PC-3 (cell line): ENCODE measurements around the gene CERS6. TPM values are rescaled to one million over a fixed set of nuclear protein-coding genes. Genes with fewer than 3 reads are reported as not detected.
A peak's percentile ranks its signal among the peaks of the same experiment; 100 is the strongest.

Experiments used
- ATAC-seq: fragments of 200-7000 bp; cut with Tn5 transposase; 2 replicates; pipeline ENCODE4 v1.9.1; 2020; ENCODE audit warnings: mild to moderate bottlenecking, moderate library complexity
- BruUV-seq: library from RNA; stranded (reverse); fragments of 400-500 nt; replicated peaks from 2 replicates; lab custom pipeline; 2021; lab: Mats Ljungman, UMichigan
- CTCF ChIA-PET: fragments of 300-600 bp; sonication (Branson Sonifier 250); formaldehyde crosslinking; loops from one replicate; lab custom pipeline; 2022; ENCODE audit warnings: antibody characterized with exemption; lab: Charles Lee
- POLR2A ChIA-PET: fragments of 300-600 bp; sonication (Branson Sonifier 250); formaldehyde crosslinking; loops from one replicate; lab custom pipeline; 2022; ENCODE audit warnings: antibody characterized with exemption; ENCODE audit not compliant: unreplicated experiment; lab: Charles Lee
- DNase-seq: peaks from one replicate; pipeline ENCODE4 v3.0.0-alpha.2; 2015
- H2AFZ ChIP-seq: fragments of 300-600 bp; sonication (generic); 2 replicates; pipeline ENCODE4 v1.6.0; 2016; ENCODE audit warnings: antibody characterized with exemption, low read length
- H3F3A ChIP-seq: fragments of 300-600 bp; sonication (generic); one replicate; pipeline ENCODE4 v1.6.0; 2017; ENCODE audit warnings: antibody characterized with exemption, low read length, control low read depth, mild to moderate bottlenecking; ENCODE audit not compliant: unreplicated experiment
- H3K27ac ChIP-seq: fragments of 300-600 bp; sonication (generic); 2 replicates; pipeline ENCODE4 v1.5.1; 2016; ENCODE audit warnings: mild to moderate bottlenecking, low read length
- H3K27me3 ChIP-seq: fragments of 300-600 bp; sonication (generic); 2 replicates; pipeline ENCODE4 v1.6.1; 2016; ENCODE audit warnings: low read length, mixed read lengths
- H3K36me3 ChIP-seq: fragments of 300-600 bp; sonication (generic); 2 replicates; pipeline ENCODE4 v1.6.1; 2016; ENCODE audit warnings: low read depth, mixed run types, low read length, mixed read lengths
- H3K4me1 ChIP-seq: fragments of 300-600 bp; sonication (generic); 2 replicates; pipeline ENCODE4 v1.5.1; 2016; ENCODE audit warnings: low read length; ENCODE audit not compliant: insufficient read depth
- H3K4me2 ChIP-seq: fragments of 300-600 bp; sonication (generic); 2 replicates; pipeline ENCODE4 v1.6.0; 2016; ENCODE audit warnings: low read length
- H3K4me3 ChIP-seq: fragments of 300-600 bp; sonication (generic); 2 replicates; pipeline ENCODE4 v1.5.1; 2016; ENCODE audit warnings: mild to moderate bottlenecking, low read length, mixed read lengths
- H3K79me2 ChIP-seq: fragments of 300-600 bp; sonication (generic); 2 replicates; pipeline ENCODE4 v1.6.1; 2017; ENCODE audit warnings: low read length, mixed read lengths
- H3K9ac ChIP-seq: fragments of 300-600 bp; sonication (generic); 2 replicates; pipeline ENCODE4 v1.6.0; 2016; ENCODE audit warnings: mild to moderate bottlenecking, low read length
- H3K9me2 ChIP-seq: fragments of 300-600 bp; sonication (generic); replicated peaks from 2 replicates; pipeline ENCODE4 v1.6.1; 2016; ENCODE audit warnings: mixed run types, low read length, mixed read lengths
- H3K9me3 ChIP-seq: fragments of 300-600 bp; sonication (generic); 2 replicates; pipeline ENCODE4 v1.6.1; 2016; ENCODE audit warnings: low read length, mixed read lengths
- H4K20me1 ChIP-seq: fragments of 300-600 bp; sonication (generic); 2 replicates; pipeline ENCODE4 v1.6.1; 2016; ENCODE audit warnings: low read length, mixed read lengths
- EZH2 ChIP-seq: fragments of 300-600 bp; sonication (generic); IDR thresholded peaks from one replicate; pipeline ENCODE4 v1.6.1; 2017; ENCODE audit warnings: antibody characterized with exemption, mild to moderate bottlenecking, low read length; ENCODE audit not compliant: unreplicated experiment
- EZH2phosphoT487 ChIP-seq: fragments of 300-600 bp; sonication (generic); IDR thresholded peaks from 2 replicates; pipeline ENCODE4 v1.6.1; 2018; ENCODE audit warnings: mild to moderate bottlenecking, antibody characterized with exemption, low read length, borderline replicate concordance
- intact Hi-C: fragments of 100-400 bp; cut with micrococcal nuclease; formaldehyde crosslinking; loops from 2 replicates; pipeline ENCODE4 v1.9.0; 2023
- total RNA-seq: library from RNA; depleted of rRNA; stranded (reverse); fragments of >200 nt; gene quantifications from 2 replicates; pipeline ENCODE4 v1.2.3, GENCODE V29; 2014
- TF ChIP-seq, protein P1 (sequence below): fragments of 300-600 bp; sonication (generic); conservative IDR thresholded peaks from 2 replicates; pipeline ENCODE4 v1.5.1; 2017; ENCODE audit warnings: antibody characterized with exemption, low read depth, mild to moderate bottlenecking, low read length

The CERS6 gene
- total RNA-seq, 1 experiment from 2014 or later = 24.2 TPM

DNA sequence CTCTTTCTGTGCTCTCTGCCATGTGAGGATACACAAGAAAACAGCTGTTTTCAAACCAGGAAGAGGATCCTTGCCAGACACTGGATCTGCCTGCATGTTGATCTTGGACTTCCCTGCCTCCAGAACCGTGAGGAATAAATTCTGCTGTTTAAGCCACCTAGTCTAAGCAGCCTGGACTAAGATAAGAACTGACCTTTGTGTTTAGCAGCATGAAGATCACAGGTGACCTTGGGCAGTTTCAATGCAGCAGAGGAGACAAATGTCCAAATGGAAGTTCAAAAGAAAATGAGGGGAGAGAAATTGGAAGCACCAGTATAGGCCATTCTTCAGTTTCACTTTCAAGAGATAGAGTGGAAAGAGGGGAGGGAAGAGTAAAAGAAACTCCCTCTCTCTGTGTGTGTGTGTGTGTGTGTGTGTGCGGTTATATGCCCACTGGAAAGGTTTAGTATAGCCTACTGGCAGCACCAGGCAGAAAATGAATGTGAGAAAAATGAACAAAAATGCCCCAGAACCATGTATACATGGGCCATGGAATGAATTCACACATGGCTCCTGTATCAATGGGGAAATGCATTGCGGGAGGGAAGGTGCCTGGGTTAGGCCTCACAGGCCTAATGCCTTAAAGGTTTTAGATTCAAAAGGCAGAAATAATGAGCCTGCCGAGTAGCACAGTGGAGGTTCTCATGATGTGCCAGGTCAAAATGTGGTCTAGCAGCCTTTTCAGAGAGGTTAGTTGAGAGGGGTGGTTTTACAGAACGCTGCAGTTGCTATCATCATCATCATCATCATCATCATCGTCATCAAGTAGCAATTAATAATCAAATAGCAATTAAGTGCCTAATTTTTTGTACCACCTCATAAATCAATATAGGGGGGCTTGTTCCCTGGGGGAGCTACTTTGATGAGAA lies 1.1 kb upstream of the CERS6 start:
- DNase-seq (no peak), ATAC-seq (no peak)
- peaks cover 37% of the 10 kb centered on the region for H3K79me2 ChIP-seq
- intact Hi-C loops = loop anchor here (5.0 kb wide), 2 partner anchors 72 to 127 kb away; no protein-coding TSS in a partner anchor
- H2AFZ ChIP-seq = 0 out of 2 replicates have a peak overlapping the region, but pooled peaks have one; percentile 76
- no TSS peak for BruUV-seq
- CTCF ChIA-PET = no interaction called here
- H3K4me1 ChIP-seq = peaks cover 18% of the 10 kb centered on the region
- no peaks in the 10 kb centered on the region for H3K9me2 ChIP-seq
- H3K36me3 ChIP-seq = no peaks in the 10 kb centered on the region
- peak overlapping the region; percentile 77; the same call in 1 of the 2 replicates for H3K4me3 ChIP-seq
- TF ChIP-seq, protein P1, sequence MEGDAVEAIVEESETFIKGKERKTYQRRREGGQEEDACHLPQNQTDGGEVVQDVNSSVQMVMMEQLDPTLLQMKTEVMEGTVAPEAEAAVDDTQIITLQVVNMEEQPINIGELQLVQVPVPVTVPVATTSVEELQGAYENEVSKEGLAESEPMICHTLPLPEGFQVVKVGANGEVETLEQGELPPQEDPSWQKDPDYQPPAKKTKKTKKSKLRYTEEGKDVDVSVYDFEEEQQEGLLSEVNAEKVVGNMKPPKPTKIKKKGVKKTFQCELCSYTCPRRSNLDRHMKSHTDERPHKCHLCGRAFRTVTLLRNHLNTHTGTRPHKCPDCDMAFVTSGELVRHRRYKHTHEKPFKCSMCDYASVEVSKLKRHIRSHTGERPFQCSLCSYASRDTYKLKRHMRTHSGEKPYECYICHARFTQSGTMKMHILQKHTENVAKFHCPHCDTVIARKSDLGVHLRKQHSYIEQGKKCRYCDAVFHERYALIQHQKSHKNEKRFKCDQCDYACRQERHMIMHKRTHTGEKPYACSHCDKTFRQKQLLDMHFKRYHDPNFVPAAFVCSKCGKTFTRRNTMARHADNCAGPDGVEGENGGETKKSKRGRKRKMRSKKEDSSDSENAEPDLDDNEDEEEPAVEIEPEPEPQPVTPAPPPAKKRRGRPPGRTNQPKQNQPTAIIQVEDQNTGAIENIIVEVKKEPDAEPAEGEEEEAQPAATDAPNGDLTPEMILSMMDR = no peak
- TF ChIP-seq EZH2phosphoT487 (no peak), EZH2 (no peak)
- no peaks in the 10 kb centered on the region for H3K27me3 ChIP-seq
- H3K9ac ChIP-seq = peak overlapping the region; percentile 73; the same call in 1 of the 2 replicates
- no peaks in the 10 kb centered on the region for H3K9me3 ChIP-seq
- H4K20me1 ChIP-seq = peaks cover 15% of the 10 kb centered on the region; the same call in 1 of the 2 replicates
- H3K4me2 ChIP-seq = peak overlapping the region; percentile 79
- POLR2A ChIA-PET = no interaction called here
- no peaks in the 10 kb centered on the region for H3F3A ChIP-seq
- no peak overlapping the region for H3K27ac ChIP-seq

DNA sequence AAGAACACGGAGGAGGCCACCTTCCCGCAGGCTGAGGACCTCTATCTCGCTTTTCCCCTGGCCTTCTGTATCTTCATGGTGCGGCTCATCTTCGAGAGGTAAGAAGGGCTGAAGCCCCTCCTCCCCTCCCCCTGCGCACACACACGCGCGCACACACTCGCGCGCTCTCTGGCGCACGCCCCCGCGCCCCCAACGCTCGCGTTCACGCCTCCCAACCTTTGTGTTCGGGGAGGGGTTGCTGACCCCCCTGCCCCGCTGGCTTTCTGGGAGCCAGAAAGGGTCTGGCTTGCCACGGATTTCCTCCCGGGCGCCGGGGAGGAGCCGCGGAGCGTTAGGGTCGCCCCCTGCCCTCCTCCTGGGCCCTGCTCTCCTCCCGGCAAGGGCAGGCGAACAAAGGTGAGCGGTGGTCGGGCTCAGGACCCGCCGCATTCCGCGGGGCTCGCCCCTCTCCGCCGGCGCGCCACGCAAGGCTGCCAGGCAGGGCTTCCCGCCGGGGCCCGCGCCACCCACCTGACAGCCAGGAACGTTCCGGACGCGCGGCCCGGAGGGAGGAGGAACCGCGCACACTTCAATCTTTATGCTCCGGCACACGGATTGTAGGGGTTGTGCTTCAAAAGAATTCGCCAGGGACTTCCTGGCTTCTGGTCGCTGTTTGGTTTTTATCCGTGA lies 583 bp downstream of the CERS6 start:
- ATAC-seq = peak; percentile 48
- no TSS peak for BruUV-seq
- Histone ChIP-seq H3K36me3 (no peaks in the 10 kb centered on the region), H3K4me1 (peaks cover 18% of the 10 kb centered on the region), H2AFZ (peak overlapping the region; percentile 76), H3K79me2 (peaks cover 54% of the 10 kb centered on the region), H3K27ac (no peak overlapping the region; the same call in 1 of the 2 replicates), H3K4me2 (peak overlapping the region; percentile 97), H3K9ac (peak overlapping the region; percentile 73), H3K9me2 (no peaks in the 10 kb centered on the region), H3K4me3 (peak overlapping the region; percentile 77), H3K9me3 (no peaks in the 10 kb centered on the region), H3K27me3 (no peaks in the 10 kb centered on the region), H4K20me1 (peaks cover 15% of the 10 kb centered on the region; the same call in 1 of the 2 replicates), H3F3A (no peaks in the 10 kb centered on the region)
- ChIA-PET CTCF (no interaction called here), POLR2A (no interaction called here)
- TF ChIP-seq EZH2 = no peak
- peak; percentile 33 for DNase-seq
- intact Hi-C loops = loop anchor here (2.0 to 5.0 kb wide), 3 partner anchors 71 to 126 kb away; no protein-coding TSS in a partner anchor

DNA sequence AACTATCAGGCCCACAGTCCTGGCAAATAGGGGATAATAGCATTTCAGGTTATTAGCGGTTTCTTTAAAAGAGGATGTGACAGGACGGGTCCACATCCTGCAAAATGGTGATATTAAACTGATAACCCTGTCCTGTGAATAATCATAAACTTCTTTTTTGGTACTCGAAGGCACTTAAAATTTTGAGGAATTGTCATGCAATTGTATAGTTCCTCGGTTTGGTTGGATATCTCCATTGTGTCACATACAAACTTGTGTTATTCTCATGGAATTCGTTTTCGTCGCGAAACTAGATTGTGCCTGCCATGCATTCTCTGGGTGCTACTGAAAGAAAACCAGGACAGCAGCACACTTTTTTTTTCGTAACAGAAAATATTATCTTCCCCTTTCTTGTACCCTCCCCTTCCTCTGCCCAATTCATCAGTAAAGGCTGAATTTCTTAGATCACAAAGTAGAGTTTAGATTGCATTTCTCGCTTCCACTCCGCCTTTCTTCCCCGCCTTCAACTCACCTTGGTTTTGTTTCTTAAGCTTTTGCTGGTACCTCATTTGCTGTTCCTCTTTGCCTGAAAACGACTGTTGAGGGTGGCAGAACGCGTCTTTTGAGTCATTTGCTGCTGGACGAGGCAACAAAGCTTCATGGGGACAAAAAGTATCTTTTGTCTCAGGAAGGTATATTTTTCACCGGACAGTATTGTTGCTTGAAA lies 1.3 kb downstream of the CERS6 start:
- Histone ChIP-seq H3K4me3 (peak overlapping the region; percentile 77), H3K27ac (no peak overlapping the region), H3K27me3 (no peaks in the 10 kb centered on the region), H3K79me2 (peaks cover 61% of the 10 kb centered on the region), H3K9me3 (no peaks in the 10 kb centered on the region), H3K9ac (peak overlapping the region; percentile 73), H2AFZ (peak overlapping the region; percentile 76), H3K36me3 (no peaks in the 10 kb centered on the region), H3F3A (no peaks in the 10 kb centered on the region), H3K4me2 (peak overlapping the region; percentile 97), H3K9me2 (no peaks in the 10 kb centered on the region), H4K20me1 (peaks cover 16% of the 10 kb centered on the region), H3K4me1 (peaks cover 18% of the 10 kb centered on the region)
- TSS peak; percentile 43 for BruUV-seq
- intact Hi-C loops = loop anchor here (2.0 to 5.0 kb wide), 3 partner anchors 70 to 125 kb away; no protein-coding TSS in a partner anchor
- CTCF ChIA-PET = no interaction called here
- POLR2A ChIA-PET = no interaction called here
- peak; percentile 38 for DNase-seq
- no peak for ATAC-seq
- TF ChIP-seq EZH2 = no peak
- TF ChIP-seq, protein P1 = no peak
- no peak for TF ChIP-seq EZH2phosphoT487
